Left forelimb (tissue), 1 donor: Measurements from ENCODE around the gene ATAT1.
A peak's percentile ranks its signal among the peaks of the same experiment; 100 is the strongest.

ENCODE experiments used
- DNase-seq: peaks from one replicate; pipeline ENCODE4 v3.0.0-alpha.2; 2018; ENCODE audit warnings: low spot score

Gene ATAT1

DNA sequence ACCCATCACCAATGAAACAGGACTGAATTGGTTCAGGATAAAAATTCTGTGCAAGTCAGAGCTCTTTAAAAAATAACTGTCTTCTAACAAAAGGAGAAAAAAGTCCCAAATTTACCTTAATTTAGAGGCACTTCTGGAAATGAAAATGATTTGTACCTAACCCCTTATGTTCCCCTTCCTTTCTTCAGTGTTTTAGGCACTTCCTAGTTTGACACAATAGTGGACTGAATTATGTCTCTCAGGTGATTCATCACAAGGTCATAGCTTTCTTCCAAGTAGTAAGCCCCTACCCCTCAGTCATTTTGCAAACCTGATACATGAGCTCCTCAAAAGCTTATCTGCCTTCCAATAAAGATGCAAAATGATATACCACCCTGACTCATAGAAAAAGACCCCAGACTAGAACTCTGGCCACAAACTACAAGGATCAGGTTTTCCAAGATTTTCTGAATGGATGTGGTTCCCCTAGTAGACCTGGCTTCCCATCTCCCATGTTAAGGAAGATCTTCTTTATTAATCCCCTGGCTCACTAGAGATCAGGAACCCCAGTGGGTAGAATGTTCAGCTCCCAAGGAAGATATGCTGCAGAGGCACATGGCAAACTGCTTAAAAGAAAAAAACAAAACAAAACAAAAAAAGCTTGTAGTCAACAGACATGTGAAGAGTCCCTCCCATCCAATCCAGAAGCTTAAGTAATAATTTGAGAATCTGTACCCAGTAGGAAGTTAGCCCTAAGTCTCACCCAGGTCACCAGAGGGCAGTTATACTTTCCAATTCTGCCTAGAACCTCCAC, 13.2 kb upstream of the ATAT1 start:
- no peak for DNase-seq

DNA sequence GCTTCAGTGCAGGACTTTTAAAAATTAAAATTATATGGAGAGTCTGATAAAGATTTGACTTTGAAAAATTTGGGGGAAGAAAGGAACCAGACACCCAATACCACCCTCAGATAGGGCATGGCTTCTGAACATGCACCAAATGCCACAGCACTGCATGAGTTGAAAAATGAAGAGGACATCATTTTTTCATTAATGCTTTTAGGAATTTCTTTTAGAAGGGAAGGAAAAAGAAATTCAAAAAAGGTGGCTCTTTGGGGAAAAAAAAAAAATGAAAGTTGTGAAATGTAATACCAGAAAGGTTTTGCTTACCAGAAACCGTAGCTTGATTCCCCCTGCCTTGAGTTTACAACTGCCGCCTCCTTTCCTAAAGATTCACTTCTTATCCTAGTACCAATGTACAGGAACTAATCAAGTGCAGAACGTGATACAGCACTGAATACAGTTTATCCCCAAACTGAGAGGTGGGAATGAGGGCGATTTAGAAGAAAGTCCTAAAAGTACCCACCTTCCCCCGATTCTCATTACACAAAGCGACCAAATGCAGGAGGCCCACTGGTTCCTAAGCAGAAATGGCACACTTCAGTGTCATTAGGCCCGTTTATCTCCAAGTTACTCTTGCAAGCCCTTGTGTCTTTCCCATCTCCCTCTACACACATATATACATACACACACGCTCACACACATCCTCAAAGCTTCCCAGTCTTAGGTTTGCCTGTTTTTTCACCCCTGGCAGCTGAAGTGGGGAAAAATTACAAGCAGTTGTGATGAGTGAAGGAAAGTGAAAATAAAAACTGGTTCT, 12.4 kb upstream of the ATAT1 start:
- no peak for DNase-seq

DNA sequence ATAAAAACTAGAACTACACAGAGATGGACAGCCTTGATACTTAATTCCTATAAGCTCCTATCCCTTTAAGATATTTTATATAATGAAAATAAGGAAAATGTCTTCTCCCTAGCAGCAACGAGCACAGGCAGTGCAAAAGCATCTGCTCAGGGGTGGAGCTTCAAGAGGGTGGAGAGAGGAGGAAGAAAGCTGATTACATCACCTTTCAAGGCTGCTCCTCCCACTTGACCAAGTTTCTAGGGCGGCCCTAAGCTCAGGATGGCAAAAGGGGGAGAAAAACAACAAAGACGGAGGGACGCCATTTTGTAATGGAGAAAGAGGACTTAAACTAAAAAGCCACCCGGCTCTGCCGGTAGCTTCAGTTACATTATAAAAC, 11.8 kb upstream of the ATAT1 start:
- DNase-seq: peak; percentile 84

DNA sequence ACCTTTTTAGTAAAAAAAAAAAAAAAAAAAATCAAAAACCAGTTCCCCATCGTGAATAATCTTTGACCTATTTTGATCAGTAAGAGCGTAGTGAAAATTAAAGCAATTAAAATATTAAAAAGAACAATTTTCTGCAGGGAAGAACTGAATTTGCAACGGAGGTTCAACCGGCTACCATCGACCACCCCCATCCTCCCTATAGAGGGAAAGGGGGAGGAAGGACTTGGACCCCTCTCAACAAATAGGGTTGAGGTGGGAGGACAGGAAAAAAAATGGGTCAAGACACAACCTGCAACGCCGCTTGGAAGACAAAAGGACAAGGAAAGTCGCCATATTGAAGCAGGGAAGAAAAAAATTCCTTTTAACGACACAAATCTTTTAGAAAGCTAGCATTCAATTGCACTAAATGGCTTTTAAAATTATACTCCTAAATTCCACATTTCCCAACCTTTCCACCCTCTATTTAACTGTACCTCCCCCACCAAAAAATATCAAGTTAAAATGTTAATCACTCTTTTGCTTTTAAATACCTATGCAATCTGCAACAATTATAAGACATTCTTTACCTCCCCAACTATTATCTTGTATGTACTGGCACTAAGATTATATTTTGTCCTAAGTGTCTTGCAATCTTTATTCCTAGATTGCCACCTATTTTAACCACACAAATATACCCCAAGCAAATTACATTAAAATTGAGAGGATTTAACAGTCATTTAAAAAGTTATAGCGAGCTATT, 11.3 kb upstream of the ATAT1 start:
- peak; percentile 78 for DNase-seq

DNA sequence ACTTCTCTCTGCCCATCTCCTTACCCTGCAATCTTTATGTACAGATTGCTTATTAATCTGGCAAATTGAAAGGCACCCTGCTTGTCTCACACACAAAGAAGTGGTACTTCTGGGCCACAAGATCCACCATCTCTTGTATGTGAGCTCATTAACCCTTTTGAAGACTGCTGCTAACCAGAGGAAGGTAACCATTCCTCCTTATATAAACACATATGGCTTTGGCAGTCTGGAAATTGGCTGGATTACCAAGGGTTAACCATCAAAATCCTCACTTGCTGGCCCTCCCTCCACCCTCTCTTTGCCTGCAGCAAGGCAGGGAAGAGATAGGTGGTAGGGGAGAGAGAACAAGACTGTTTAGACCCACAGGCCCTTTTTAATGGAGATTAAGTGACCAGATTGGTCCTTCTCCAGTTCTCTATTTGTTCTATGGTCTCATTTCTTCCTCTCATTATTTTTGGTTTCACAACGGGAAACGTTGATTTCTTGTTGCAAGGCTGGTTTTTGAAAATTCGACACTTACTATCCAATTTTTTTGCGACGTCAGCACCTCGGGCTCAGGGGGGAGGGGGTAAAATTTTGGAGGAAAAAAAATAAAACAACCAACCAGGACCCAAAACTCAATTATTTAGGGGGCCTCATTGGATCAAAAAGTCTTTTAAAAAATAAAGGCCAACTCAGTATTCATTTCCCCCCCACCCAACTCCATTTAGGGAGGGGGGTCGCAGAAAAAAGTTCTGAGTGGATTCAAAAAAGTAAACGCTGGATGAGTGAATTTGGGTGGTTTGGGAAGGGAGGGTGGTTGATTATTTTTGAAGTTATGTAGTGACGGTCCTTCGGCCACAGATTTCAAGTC, 10.5 kb upstream of the ATAT1 start:
- no peak for DNase-seq

DNA sequence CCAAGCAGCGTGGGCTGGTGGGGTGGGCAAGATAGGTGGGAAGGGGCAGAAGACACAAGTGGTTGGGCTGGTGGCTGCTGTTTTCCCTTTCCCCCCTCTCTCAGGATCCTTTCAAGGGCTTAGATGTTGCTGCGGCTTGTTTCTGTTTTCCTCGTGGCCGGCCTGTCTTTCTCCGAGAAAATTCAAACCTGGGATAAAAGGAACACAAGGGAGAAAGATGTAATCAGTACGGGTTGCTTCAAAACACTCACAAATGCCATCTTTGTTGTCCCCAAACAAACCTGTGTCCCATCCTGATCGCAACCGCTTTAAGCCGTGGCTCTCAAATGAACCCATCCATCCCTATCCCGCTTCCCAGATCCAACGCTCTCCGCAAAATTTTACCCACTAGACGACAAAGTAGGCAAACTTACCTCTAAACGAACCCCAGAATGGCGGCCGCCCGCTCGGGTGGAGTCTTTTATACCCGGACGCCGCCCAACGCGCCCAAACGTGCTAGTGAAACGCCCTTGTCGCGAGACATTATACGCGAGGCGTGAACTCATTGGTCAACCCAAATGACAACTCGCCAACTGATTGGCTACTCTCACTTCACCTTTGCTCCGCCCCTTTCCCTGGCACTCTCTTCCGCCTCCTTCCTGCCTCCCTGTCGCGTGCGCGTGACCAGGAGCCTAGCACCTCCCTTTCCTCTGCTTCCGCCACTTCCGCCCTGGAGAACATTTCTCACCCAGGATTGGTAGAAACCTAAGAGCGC, 9.7 kb upstream of the ATAT1 start, which contains the start of gene PPP1R10:
PPP1R10 (minus strand) TSS at position 433 of the 754 bp plus-strand sequence. CDS start 7,299 bp downstream, outside the sequence.
- peak; percentile 98 for DNase-seq

DNA sequence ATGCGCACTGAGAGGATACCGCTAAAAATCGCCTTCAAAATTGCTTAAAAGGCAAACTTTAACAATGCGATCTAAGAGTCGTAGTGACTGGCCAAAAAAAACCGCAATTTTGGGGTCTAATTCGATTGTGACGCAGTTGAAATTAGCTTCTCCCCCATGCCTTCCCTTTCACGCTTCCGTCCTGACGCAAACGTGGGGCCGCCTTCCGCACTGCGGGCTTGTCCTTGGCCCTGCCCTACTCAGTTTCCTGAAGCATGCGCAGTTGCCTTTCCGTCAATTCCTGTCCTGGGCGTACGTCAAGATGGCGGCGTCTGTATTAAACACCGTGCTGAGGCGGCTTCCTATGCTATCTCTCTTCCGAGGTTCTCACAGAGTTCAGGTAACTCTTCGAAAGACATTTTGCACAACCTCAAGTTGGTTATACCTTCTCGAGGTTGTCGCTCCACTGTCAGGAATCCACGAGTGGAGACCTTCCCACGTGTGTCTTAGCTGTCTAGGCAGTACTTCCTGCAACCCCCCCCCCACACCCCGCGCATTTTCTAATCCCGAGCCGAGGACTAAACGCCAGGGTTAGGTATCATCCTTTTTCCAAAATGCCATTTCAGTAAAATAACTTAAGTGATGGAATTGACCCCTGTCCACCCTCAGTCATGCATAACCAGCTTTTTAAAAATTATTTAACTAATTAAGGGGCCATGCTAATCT, 9.0 kb upstream of the ATAT1 start, which contains the start of gene MRPS18B:
MRPS18B (plus strand) TSS at position 276 of the 705 bp plus-strand sequence; CDS start at position 302, 26 bp downstream.
- DNase-seq: peak; percentile 95

DNA sequence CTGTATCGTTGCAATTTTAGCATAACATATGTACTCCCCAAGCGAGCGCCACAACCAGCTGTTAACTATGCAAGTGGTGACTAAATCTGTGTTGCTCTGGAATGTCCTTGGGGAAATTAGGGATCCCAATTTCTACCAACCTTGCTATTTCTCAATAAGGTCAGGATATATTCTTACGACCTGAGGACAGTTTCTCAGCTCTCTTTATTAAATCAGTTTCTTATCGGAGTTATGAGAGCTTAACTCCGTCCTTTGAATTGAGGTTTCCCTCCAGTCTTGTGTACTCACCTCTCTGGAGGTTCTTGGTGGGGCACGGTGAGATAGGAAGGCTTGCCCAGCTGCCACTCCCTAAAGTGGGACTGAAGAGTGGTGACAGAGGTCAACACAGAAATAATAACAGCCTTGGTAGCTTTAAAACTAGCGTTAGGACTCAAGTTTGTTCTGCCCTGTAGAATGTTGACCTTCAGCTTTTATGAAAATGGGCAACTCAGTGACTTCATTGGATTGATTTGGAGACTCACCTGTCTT, 8.3 kb upstream of the ATAT1 start:
- DNase-seq: no peak

DNA sequence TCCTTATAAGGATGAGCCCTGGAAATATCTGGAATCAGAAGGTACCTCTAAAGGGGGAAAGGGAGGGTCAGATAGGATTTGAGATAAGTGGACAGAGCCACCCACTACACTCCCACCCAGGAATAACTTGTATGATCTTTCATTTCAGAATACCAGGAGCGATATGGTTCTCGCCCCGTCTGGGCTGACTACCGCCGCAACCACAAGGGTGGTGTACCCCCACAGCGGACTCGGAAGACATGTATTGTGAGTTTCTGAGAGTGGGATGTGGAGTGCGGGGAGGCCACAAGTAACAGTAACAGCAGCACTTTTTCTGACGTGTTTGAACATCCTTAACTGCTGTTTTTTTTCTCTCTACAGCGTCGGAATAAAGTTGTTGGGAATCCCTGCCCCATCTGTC, 7.1 kb upstream of the ATAT1 start:
- DNase-seq: no peak

DNA sequence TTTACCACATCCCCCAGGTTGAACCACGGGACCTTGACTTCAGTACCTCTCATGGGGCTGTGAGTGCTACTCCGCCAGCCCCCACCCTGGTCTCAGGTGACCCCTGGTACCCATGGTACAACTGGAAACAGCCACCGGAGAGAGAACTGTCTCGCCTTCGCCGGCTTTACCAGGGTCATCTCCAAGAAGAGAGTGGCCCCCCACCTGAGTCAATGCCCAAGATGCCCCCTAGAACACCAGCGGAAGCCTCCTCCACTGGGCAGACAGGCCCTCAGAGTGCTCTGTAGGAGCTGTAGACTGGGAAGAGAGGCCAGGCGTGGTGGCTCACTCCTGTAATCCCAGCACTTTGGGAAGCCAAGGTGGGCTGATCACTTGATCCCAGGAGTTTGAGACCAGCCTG, 1.2 kb upstream of the ATAT1 start:
- no peak for DNase-seq

DNA sequence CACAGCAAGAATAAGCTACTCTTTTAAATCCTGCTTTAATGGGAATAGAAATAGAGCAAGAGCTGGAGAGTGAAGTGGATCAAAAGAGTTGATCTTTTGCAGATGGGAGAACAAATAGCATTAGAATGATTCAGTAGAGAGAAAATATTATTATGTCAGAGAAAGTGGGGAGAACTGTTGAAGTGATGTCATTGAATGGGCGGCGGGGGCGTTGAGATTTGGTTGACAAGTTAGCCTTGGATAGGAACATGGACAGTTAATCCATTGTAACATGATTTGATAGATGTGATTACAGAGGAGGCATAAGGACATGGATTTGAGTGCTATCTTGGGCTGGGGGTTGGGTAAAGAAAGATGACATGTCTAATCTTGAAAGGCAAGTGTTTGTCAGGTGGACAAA, 9.2 kb downstream of the ATAT1 start:
- DNase-seq: no peak

DNA sequence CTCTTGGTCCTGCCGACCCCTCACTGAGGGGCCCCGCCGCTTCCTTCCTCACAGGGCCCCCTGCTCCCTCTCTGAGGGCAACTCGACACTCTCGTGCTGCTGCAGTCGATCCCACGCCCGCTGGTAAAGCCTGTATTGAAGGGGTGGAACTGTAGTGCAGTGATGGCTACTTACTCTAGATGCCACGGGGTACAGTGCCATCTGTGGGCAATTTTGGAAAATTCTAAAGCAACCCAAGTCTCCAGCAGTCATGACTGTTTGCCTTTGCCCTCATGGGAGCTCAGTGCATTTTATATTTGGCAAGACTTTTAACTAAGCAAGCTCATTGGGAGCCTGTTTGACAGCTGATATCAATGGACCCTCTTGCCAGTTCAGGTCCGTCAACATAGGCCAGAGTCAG, 13.8 kb downstream of the ATAT1 start:
- DNase-seq: no peak

DNA sequence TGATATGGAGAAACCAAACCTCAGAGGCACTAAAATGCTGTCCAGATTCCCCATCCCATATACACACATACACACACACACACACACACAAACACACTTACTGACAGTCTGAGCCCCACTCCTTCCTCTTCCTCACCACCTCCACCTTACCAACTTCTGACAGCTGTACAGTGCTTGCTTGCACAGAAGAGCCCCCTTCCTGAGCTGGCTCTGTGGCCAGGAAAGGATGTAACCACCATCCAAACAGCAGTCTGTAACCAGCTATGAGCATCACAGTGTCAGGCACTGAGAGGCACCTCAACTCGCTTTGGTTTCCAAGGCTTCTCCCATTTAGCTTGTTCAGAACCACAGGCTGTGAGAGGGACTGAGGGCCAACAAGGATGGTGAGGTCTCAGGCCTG, 14.4 kb downstream of the ATAT1 start:
- DNase-seq: no peak

DNA sequence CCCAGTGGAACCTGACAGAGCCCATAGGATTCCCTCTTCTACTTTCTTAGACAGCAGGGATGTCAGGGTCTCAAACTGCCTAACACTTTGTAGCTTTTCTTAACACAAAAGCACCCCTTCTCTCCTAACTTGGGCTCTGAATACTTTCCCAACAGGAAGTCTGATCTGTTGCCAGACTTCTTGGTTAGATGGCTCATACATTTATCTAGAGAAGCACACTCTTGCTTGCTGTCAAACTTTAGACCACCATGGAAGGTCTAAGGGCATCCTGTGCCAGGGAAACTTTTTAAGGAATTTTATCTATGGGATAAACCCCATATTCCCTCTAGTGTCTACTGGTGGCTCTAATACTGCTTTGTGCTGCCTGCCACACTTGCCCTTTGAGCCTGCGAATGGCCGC, 17.0 kb downstream of the ATAT1 start:
- DNase-seq: no peak

DNA sequence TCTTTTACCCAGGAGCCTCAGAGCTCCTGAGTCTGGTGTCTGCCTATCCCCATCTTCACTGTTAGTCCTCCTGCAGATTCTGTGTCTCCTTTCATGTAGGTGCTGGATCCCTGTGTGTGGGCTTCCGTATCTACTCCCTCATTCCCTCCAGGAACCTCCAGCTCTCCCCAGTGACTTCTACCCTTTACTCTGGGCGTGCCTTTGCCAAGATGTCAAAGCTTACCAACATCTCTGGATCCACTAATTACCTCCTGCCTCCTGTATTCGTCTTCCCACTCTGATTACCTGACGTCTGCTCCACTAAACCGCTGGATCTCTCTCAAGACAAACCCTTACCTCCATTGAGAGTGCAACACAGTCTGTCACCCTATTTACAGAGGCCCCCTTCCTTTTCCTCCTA, 18.1 kb downstream of the ATAT1 start:
- DNase-seq: no peak

DNA sequence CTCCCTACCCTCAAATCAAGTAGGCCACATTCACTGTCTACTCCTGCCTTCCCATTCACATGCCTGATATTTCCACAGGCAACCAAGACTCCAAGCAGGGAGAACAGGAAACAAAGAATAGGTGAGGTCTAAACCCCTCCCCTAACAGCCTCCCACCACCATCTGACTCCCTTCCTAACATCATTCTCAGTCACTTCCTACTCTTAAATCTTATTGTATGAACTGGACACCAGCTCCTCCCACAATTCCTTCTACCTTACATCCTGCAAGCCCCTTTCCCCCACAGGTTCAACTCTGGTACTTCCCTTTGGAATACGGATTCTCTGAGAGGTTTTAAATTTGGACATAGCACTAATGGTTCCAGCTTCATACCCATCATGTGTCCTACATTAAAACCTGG, 19.3 kb downstream of the ATAT1 start:
- no peak for DNase-seq

DNA sequence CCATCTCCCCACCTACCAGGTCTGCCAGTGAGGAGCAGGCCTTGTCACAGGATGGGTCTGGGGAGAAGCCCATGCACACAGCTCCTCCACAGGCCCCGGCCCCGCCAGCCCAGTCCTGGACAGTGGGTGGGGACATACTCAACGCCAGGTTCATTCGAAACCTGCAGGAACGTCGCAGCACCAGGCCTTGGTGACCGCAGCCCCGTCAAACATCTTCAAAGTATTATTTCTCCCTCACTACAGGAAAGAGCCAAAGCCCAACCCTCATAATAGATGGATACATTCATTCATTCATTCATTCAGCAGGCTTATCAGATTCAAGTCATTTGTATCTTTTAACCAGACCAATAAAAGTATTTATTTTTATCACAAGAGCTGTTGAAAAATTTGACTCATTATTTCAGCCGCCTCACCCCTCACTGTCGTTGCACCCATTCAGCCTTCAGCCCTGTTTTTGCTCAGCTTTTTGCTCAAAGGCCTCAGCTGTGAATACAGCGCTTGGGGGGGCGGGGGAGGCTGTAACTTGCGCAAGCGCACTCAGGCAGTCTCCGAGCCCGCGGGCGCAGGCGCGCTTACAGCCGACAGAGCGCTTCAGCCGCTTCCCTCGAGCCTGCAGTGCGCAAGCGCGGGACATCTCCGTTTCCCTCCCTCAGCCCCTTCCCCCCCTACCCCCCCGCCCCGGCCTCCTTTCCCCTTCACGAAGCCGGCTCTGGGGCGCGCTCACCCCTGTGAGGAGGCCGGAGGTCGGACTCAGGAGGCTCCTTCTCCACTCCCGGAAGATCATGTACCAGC, 20.0 kb downstream of the ATAT1 start, which contains the start of gene C6orf136:
C6orf136 (plus strand) TSS at position 684 of the 792 bp plus-strand sequence; CDS start at position 783, 99 bp downstream.
- DNase-seq: peak; percentile 94

DNA sequence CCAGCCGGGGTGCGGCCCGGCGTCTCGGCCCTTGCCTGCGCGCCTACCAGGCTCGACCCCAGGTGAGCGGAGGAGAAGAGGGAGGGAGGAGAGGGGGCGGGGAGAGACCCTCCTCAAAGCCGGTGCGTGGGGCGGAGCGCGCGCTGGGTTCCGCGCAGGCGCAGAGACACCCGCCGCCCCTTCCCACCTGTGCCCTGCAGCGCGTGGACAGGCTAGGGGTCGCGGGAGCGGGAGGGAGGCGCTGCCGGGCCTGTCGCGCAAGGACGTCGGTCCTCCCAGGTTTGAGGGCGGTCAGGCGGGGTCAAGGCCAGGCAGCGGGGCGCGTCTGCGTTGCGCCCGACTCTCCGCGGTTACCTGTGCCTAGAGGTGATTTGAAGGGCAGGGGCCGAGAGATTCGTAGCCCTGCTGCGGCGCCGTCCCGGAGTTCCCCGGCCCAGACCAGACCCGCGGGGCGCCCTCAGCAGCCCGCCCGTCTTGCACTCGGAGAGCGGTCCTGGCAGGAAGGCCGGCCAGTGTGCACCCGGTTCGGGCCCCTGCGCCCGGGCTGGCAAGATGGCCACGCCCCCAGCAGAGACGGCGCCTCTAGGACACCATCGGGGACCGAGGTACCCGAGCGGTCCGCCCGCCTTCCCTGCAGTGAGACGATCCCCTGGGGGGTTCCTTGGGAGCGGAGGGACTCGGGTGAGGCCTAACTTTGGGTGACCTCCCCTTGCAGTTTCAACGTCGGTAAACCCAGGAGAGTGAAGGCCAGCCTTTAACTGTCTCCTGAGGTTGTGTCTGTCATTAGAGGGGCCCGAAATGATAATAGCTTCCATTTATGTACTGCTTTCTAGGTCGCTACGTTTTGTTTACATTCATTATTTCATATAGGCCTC, 20.8 kb downstream of the ATAT1 start:
- no peak for DNase-seq
